Activated CD4-positive, alpha-beta T cell treated with anti-CD3 and anti-CD28 coated beads for 1 hour (primary cell): ENCODE measurements around the gene LTA.

Experiments used
- DNase-seq: peaks from one replicate; pipeline ENCODE4 v3.0.0-alpha.2; 2020

The LTA gene

DNA sequence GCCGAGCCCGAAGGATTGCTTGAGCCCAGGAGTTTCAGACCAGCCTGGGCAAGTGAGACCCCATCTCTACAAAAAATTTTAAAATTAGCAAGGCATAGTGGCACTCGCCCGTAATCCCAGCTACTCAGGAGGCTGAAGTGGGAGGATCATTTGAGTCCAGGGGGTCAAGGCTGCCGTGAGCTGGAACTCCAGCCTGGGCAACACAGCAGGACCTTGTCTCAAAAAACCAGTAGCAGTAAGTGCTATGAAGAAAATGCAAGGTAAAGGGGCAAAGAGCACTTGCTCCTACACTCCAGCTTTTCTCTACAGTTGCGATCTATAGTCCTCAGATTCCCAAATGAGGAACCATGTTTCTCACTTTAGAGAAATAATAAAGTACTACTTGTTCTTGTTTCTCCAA lies 28.4 kb upstream of the LTA start:
- no peak for DNase-seq

DNA sequence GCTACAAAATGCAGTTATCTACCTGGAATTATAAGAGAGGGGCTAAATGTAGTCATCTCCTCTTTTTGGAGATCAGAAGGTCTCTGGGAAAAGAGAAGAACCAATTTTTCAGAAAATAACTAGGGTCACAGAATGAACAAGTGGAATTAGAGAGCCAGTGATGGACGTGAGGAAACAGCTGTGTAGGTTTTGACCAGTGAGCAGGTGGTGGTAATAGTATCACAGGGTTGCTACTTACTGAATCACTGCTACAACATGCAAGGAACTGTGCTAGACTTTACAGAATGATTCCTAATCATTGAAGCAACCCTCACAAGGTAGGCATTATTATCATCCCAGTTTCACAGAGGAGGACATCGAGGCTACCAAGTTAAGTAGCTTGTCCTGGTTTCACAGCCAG lies 27.4 kb upstream of the LTA start:
- no peak for DNase-seq

DNA sequence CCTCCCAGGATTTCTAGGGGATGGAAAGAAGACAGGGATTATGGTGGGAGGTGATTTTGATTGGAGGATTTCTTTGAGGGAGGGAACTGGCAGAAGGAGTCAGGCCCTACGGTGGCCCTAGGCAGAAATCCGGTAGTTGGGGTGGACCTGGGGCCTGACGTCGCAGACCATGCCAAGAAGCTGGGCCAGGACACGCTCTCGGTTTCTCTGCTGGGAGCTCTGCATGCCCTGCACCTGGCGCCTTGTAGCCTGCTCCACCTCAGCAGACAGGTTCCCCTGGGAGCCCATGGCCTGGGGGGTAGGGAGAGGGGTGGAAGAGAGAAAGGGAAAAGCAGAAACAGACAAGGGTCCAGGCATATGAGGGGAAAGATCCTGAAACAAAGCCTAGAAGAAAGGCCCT lies 26.8 kb upstream of the LTA start:
- DNase-seq, result no peak

DNA sequence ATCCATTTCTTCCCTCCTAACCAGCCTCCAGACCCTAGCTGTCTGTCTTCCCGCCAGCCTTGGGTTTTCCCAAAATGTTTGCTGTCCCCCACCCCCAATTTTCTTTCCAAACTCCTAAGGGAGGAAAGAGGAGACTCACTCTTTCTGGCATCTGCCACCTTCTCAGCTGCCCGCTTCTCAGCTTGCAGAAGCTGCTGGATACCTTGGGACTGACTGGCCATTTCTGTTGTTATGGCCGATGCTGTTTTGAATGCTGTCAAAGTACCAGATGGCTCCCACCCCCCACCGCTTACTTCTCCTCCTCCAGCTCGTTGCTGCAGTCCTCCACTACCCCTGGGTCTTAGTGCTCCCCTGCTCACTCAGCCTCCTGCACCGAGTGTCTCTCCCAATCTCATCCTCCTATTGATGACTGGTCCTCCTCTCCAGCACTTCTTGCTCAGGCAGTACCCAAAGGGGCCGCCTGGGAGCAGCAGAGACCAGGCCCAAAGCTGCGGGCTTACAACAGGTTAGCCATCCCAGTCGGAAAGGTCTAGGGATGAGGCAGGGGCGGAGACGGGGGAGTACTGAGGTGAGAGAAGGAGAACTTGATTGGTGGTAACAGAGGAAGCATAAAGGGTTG lies 25.6 kb upstream of the LTA start, which contains the start of gene ATP6V1G2:
TSS of gene ATP6V1G2 (minus strand) at position 270 of the 619 bp plus-strand sequence. CDS start at position 221, 49 bp downstream.
- DNase-seq, result peak; percentile 73

DNA sequence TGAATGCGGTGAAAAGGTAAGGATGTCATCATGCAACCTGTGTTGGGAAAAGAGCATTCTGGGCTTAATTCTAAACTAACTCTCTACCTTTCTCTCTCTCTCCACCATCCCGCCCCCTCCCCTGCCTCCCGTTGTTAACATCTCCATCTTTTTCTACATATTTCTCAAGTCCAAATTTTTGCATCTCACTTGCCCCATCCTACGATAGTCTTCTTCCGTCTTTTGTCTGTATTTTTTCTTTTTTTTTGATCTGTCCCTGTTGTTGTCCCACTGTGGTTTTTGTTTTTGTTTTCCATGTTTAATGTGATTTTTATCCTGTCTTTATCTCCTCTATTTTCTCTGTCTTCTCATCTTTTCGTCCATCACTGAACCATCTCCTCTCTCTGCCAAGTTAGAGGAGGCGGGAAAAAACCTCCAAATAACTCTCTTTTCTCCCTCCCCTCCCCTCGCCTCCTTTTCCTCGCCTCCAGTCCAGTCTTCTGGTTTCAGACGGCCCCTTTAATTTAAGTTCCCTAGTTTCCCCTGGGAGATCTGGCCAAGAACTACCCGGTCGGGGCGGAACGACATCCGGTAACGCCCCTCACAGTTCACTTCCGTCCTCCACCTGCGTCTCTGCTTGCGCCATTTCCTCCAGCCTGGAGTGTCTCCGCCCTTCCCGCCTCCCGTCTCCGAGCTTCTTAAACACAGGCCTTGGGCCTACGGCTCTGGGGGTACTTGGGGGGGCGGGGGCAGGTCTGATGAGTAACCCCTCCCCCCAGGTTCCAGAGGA lies 24.9 kb upstream of the LTA start, which contains the start of gene NFKBIL1:
TSS of gene NFKBIL1 (plus strand) at position 651 of the 769 bp plus-strand sequence. CDS start at position 738, 87 bp downstream.
- peak; percentile 80 for DNase-seq

DNA sequence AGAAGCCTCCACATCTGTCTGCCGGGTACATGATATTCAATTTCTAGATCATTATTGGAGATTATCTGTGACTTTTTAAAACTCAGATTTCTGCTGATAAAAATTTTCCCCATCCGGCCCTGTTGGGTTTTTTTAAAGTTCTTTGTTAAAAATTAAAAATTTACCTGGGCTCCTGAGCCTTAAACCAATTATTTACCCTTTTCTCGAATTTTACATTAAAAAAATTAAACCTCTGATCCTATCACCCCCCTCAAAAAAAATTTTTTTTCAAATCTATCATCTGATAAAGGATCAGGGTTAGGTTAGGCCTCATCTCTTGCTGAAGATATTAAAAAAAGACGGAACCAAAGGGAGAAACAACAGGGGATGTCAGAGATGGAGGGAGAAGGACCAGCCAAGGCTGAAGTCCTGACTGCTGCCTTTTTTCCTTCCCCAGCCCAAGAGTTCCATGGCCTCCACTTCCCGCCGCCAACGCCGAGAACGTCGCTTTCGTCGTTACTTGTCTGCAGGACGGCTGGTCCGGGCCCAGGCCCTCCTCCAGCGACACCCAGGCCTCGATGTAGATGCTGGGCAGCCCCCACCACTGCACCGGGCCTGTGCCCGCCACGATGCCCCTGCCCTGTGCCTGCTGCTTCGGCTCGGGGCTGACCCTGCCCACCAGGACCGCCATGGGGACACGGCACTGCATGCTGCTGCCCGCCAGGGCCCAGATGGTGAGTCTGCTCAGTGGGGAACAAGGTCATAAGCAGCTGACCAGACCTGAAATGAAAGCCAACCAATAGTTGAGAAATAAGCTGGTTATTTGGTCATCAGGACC lies 24.2 kb upstream of the LTA start:
- DNase-seq, result no peak

DNA sequence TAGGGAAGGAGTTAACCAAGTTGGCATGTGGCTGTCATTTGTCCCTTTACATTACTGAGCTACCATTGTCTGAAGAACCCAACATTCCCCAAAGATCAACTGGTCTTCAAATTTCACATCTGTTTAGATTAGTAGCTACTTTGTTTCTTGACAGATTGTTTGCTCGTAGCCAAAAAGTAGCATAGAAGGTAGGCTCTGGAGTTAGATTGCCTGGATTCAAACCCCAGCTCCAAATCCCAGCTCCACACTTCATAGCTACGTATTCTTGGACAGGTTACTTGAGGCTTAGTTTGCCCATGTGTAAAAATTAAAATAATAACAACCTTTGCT lies 23.6 kb upstream of the LTA start:
- DNase-seq, result no peak

DNA sequence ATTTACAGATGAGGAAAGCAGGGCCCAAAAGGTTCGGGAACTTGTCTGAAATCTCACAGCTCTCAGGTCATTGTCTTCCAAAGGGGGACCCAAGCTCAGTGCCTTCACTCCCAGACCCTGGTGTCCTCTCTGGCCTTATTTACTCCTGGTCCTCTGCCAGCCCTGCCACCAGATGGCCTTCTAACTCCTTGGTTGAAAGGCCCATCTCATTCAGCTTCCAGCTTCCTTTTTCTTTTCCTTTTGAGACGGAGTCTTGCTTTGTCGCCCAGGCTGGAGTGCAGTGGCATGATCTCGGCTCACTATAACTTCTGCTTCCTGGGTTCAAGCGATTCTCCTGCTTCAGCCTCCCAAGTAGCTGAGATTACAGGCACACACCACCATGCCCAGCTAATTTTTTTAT lies 20.7 kb upstream of the LTA start:
- peak; percentile 55 for DNase-seq

DNA sequence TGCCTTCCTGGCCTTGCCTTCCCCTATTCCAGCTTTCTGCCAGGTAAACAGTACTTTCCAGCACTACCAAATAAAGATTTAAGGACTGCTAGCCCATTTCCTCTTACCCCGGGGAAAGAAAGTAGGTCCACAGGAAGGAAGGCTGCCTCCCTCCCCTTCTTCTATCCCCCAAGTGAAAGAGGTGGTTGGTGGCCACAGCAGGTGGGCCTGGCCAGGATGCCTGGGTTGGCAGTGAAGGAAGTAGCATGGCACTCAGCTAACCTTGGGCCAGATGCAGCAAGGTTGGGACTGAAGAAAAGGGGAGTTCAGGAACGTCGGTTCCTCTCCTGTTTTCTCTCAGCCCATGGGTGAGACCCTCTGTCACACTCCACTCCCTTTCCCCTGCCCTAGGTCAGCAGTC lies 15.8 kb upstream of the LTA start:
- no peak for DNase-seq

DNA sequence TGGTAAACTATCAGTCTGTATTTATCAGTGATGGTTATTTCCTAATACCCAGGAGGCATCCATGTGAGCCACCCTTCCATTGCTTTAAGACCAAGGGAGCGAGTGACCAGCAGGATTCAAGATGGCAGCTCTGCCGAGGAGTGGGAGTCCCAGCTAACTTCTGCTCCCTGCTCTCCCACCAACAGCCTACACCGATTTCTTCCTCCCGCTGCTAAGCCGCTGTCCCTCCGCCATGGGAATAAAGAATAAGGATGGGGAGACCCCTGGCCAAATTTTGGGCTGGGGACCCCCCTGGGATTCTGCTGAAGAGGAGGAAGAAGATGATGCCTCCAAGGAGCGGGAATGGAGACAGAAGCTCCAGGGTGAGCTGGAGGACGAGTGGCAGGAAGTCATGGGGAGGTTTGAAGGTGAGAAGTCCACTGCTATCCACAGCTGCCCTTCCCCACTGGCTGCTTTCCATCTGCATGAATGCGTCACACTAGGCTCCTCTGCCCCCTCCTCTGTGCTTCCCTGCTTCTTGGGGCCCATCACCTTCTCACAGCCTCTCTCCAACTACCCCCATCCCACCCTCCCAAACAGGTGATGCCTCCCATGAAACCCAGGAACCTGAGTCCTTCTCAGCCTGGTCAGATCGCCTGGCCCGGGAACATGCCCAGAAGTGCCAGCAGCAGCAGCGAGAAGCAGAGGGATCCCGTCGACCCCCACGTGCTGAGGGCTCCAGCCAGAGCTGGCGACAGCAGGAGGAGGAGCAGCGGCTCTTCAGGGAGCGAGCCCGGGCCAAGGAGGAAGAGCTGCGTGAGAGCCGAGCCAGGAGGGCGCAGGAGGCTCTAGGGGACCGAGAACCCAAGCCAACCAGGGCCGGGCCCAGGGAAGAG lies 14.4 kb upstream of the LTA start:
- DNase-seq, result no peak

DNA sequence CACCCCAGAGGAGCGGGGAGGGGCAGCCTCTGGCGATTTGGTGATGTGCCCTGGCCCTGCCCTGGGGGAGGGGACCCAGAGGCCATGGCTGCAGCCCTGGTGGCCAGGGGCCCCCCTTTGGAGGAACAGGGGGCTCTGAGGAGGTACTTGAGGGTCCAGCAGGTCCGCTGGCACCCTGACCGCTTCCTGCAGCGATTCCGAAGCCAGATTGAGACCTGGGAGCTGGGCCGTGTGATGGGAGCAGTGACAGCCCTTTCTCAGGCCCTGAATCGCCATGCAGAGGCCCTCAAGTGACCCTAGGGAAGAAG lies 13.8 kb upstream of the LTA start:
- no peak for DNase-seq

DNA sequence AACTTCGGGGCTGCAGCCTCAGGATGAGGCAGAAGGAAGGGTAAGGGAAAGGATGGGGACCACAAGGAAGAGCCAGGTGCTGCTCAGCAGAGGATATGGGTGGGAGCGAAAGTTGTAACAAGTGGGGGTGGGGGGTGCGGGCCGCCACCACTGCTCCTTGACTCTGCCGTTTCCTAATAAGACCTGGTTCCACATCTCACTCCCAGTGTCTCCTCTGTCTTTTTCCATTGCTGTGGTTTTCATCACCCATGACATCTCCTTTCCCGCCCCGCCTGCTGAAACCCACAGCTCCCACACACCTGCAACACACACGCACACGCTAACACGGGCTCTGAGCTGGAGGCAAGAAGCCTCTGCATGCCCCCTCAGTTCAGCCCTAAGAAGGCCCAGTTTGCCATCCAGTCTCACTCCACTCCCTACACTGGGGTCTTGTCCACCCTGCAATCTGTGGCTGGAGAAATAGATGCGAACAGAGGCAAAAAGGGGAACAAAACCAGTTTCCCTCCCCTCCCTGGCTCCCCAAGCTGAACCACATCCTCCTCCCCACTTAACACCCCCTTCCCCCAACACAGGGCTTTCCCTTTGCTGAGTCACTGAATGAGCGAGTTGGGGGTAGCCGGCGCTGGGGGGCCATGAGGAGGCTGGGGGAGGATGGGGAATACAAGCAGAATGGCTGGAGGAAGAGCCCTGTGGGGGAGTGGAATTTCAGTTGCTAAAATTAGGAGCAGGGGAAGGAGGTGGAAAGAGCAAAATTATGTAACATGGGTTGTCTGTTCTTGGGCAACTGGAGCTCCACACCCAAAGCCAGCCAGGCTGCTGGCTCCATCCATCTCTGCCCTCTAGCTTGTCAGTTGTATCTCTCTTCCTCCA lies 13.2 kb upstream of the LTA start:
- DNase-seq, result peak; percentile 51

DNA sequence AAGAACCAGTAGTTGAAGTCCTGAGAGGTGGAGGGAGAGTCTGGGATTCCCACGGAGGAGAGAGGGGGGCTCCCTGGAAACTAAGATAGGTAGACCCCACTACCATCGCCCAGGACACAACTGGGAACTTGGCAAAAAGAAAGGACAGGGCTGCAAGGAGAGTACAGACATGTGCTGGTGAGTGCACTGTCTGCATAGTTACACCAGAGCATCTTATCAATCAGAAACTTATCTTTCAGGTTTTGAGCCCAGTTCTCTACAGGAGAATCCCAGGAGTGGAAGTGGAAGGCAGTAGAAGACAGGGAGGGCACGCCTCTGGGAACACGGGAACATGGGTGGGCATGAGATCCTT lies 12.5 kb upstream of the LTA start:
- no peak for DNase-seq

DNA sequence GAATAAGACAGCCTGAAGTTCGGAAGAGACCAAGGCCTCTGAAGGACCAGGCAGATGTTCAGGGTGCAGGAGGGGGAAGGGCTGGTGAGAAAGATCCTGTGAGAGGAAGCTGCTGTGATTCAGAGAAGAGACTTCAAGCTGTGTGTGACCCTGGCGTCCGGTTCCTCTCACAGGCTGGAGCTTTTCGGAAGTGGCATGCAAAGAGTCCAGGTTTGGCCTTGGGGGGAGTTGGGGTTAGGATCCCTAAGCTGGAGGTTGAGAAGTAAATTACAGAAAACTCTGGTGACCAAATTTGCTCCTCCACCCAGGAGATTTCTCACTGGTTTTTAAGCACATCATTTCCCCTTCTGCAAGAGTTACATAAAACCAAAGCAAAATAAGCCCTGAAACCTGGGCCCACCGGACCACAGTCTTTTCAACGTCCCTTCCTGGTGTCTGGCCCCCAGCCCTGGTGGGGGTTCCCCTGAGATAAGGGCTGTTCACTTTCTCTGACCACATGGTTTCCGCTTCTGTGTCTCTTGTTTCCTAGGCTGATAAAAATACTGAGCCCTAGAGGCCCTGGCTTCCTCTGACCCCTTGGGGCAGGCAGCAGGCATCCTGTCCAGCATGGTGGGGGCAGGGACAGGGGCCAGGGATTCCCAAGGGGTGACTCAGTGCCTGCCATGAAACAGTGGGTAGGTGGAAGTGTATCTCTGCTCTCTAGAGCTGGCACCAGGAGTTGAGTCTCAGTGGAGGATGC lies 12.0 kb upstream of the LTA start:
- DNase-seq, result no peak

DNA sequence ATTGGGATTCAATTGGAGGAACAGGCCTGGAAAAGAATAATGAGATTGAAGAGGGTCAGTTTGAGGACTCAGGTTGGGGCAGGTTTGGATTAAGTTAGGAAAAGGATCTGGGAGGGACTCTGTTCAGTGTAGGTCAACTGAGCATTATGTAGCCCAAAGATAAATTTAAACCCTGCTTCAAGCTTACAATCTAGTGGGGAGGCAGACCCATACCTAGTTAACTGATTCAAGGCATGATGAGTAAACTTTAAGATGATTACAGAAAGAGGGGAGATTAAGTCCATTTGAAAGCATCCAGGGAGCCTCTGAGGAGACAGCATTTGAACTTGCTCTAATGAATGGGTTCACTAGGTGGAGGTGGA lies 11.4 kb upstream of the LTA start:
- DNase-seq, result no peak

DNA sequence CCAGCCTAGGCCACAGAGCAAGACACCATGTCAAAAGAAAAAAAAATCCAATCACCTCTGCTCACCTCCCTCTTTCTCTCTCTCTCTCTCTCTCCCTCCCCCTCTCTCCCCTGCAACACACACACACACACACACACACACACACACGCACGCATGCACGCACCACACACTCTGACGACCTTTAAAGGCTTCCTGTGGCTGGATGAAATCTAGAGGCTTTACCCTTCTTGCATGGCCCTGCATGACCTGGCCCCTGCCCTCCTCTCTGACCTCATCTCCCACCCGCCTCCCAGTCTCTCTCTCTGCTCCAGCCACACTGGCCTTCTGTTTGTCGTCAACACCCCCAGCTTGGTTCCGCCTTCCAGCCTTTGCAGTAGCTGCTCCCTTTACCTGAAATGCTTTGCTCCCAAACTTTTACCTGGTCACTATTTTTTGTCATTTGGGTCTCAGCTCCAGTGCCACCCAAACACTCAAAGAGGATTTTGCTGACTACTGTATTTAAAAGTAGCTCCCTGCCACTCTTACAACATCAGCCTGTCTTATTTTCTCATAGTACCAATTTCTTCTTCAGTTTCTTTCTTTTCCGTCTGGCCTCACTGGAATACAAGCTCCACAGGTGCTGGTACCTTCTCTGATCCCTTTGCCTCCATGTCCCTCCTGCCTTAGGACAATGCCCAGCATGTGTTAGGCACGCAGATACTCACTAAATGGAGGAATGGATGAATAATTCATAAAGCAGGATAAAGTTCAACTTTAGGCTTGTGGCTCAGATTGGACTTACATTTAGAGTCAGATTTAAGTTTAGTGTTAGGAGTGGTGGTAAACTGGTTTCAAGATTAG lies 4.3 kb upstream of the LTA start:
- DNase-seq, result no peak

DNA sequence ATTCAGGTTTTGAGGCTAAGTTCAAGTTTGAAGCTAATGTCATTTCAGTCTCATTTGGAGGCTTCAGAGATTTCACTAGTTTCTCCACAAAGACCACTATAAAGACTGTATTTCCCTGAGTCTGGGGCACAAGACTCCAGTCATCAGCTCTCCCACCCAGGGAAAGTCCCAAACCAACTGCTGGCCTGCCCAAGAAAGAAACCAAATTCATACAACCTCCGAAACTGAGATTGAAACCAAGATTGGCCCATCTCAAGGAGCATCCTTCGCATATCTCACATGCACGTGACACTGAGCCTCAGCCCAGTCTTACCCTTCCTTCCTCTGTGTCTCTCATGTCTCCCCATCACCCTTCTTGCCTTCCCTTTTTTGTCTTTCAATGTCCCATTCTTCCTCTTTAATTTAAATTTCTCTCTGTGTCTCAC lies 3.5 kb upstream of the LTA start:
- DNase-seq, result peak; percentile 51

DNA sequence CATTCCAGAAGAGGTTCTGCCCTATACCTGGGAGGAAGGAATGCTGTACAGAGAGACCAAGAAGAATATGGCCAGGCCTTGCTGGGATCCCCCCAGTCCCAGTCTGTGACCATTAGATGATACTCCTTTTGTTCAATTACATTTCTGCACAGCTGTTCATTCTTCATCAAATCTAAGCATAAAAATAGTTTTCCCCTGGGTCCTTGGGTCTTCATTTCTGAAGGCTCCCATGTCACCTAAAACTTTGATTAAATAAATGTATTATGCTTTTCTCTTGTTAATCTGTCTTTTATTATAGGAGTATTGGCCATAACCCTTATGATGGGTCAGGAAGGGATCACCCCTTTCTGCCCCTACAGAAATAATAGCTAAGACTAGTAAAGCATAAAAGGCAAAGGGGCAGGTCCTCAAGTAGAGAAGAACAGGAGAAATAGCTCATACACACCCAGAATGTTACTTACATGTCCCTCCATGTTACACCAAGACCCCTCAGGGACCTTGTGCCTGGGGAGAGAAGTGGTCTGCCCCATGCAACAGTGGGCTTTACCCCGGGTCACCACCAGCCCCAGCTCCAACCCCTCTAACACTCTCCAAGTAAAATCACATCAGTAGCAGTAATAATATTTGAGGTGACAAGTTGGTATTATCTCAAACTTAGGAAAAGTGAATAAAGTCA lies 2.1 kb upstream of the LTA start:
- no peak for DNase-seq

DNA sequence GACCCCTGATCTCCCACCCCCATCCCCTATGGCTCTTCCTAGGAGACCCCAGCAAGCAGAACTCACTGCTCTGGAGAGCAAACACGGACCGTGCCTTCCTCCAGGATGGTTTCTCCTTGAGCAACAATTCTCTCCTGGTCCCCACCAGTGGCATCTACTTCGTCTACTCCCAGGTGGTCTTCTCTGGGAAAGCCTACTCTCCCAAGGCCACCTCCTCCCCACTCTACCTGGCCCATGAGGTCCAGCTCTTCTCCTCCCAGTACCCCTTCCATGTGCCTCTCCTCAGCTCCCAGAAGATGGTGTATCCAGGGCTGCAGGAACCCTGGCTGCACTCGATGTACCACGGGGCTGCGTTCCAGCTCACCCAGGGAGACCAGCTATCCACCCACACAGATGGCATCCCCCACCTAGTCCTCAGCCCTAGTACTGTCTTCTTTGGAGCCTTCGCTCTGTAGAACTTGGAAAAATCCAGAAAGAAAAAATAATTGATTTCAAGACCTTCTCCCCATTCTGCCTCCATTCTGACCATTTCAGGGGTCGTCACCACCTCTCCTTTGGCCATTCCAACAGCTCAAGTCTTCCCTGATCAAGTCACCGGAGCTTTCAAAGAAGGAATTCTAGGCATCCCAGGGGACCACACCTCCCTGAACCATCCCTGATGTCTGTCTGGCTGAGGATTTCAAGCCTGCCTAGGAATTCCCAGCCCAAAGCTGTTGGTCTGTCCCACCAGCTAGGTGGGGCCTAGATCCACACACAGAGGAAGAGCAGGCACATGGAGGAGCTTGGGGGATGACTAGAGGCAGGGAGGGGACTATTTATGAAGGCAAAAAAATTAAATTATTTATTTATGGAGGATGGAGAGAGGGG lies 1.4 kb downstream of the LTA start:
- no peak for DNase-seq
